IPS-18c (cell line): ENCODE results near the gene PPP4C.

ENCODE experiments used
- H3K4me3 ChIP-seq: 2 replicates; pipeline ENCODE4 v1.7.0; 2013; ENCODE audit warnings: low read depth, mild to moderate bottlenecking, low read length, moderate library complexity; ENCODE audit not compliant: insufficient read depth
- H3K9me3 ChIP-seq: one replicate; pipeline ENCODE4 v1.6.1; 2013; ENCODE audit warnings: mild to moderate bottlenecking, low read length, moderate library complexity; ENCODE audit not compliant: control insufficient read depth, insufficient read depth

PPP4C gene

GRCh38 chr16:30052671-30053372, 23.0 kb upstream of the PPP4C start:
- Histone ChIP-seq H3K4me3 (peak overlapping the region; percentile 87), H3K9me3 (no peaks in the 10 kb centered on the region)

- H3K9me3 ChIP-seq, result no peaks in the 10 kb centered on the region
- peak overlapping the region; percentile 87 for H3K4me3 ChIP-seq
Observed at GRCh38 chr16:30053376-30054015, 22.3 kb upstream of the PPP4C start.

GRCh38 chr16:30054451-30054850, 21.3 kb upstream of the PPP4C start:
- Histone ChIP-seq H3K4me3 (no peak overlapping the region), H3K9me3 (no peaks in the 10 kb centered on the region)

GRCh38 chr16:30054959-30055553, 20.7 kb upstream of the PPP4C start:
- no peak overlapping the region for H3K4me3 ChIP-seq
- H3K9me3 ChIP-seq, result no peaks in the 10 kb centered on the region

GRCh38 chr16:30060346-30060745, 15.4 kb upstream of the PPP4C start:
- no peak overlapping the region for H3K4me3 ChIP-seq
- H3K9me3 ChIP-seq, result no peaks in the 10 kb centered on the region

GRCh38 chr16:30060836-30061554, 14.8 kb upstream of the PPP4C start:
- no peak overlapping the region for H3K4me3 ChIP-seq

GRCh38 chr16:30063278-30063892, 12.4 kb upstream of the PPP4C start:
- peaks cover 2% of the 10 kb centered on the region for H3K9me3 ChIP-seq
- H3K4me3 ChIP-seq, result peak overlapping the region; percentile 95

More at GRCh38 chr16:30060836-30061554, 14.8 kb upstream of the PPP4C start:
- no peaks in the 10 kb centered on the region for H3K9me3 ChIP-seq

GRCh38 chr16:30063893-30064728, 11.7 kb upstream of the PPP4C start:
- Histone ChIP-seq H3K9me3 (peaks cover 2% of the 10 kb centered on the region), H3K4me3 (peak overlapping the region; percentile 95)

- H3K4me3 ChIP-seq, result peak overlapping the region; percentile 95
- peaks cover 2% of the 10 kb centered on the region for H3K9me3 ChIP-seq
Observed at GRCh38 chr16:30064729-30065101, 11.1 kb upstream of the PPP4C start.

GRCh38 chr16:30065102-30065942, 10.5 kb upstream of the PPP4C start, which contains the start of gene ALDOA:
TSS of gene ALDOA (plus strand) at chr16:30065760. CDS start at chr16:30066898, 1,138 bp downstream.
- Histone ChIP-seq H3K4me3 (peak within 1 kb of the TSS; percentile 95), H3K9me3 (peaks cover 2% of the 10 kb centered on the region)

GRCh38 chr16:30065943-30066760, 9.6 kb upstream of the PPP4C start:
- H3K9me3 ChIP-seq, result peaks cover 2% of the 10 kb centered on the region
- H3K4me3 ChIP-seq, result peak overlapping the region; percentile 95

GRCh38 chr16:30066761-30067583, 8.8 kb upstream of the PPP4C start:
- Histone ChIP-seq H3K9me3 (peaks cover 2% of the 10 kb centered on the region), H3K4me3 (peak overlapping the region; percentile 95)

- H3K4me3 ChIP-seq, result no peak overlapping the region; the same call in 1 of the 2 replicates
- H3K9me3 ChIP-seq, result peaks cover 2% of the 10 kb centered on the region
Observed at GRCh38 chr16:30067584-30067916, 8.2 kb upstream of the PPP4C start.

- H3K9me3 ChIP-seq, result peaks cover 2% of the 10 kb centered on the region
- no peak overlapping the region; the same call in 1 of the 2 replicates for H3K4me3 ChIP-seq
Observed at GRCh38 chr16:30068333-30068732, 7.5 kb upstream of the PPP4C start.
